ENCODE measurements around the gene CBFB. TPM values are rescaled to one million over a fixed set of nuclear protein-coding genes. Genes with fewer than 3 reads are reported as not detected.

The CBFB gene
- total and polyA plus RNA-seq, 5 donors from 2014 or later = 60.9 to 108 (median 83.6) TPM

DNA sequence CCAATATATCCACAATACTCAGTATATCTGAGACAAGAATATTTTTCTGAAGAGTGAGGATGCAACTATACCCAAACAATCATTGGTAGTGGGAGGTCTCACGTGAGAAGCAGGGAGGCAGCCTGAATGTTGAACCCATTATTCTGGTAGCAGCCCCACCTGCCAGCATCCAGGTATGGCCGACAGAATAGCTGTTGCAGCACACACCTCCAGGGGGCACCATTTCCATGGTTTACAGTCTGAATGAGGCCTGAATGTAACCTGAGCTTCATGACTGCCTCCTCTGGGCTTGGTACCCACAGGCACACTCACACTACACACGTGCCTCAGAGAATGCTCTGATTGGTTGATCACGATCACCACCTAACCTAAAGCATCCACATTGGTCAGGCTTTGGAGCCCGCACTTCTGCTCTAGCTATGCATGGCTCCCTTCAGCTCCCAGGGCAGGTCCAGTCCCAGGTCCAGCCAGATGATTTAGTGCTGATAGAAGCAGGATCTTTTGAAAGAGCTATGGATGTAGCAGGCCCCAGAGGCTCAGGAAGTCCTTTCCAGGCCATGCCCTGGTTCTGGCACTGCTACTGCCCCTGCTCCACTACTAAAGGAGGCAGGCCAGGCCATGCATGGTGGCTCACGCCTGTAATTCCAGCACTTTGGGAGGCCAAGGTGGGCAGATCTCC, 11.0 kb upstream of the CBFB start:
- H3K36me3 ChIP-seq (ENCODE audit: control insufficient read depth, insufficient read depth, low read length) = no peaks in the 10 kb centered on the region
- H3K36me3 Mint-ChIP-seq = no peaks in the 10 kb centered on the region
- no peaks in the 10 kb centered on the region for H3K9me3 Mint-ChIP-seq
- no peak overlapping the region for H3K27ac ChIP-seq (ENCODE audit: insufficient read depth, low read length, poor library complexity, severe bottlenecking)
- peak overlapping the region in 1 of 3 donors; percentile 5 for H3K27ac Mint-ChIP-seq
- peaks cover 20% of the 10 kb centered on the region for H3K4me1 ChIP-seq (ENCODE audit: control insufficient read depth, insufficient read depth, low read length, poor library complexity, severe bottlenecking)
- H3K4me1 Mint-ChIP-seq = peaks cover 0 to 16% (median 7%) of the 10 kb centered on the region in 4 donors
- H3K27me3 ChIP-seq (ENCODE audit: control insufficient read depth, insufficient read depth, low read length) = no peaks in the 10 kb centered on the region
- peak; percentile 86 to 90 for ATAC-seq (ENCODE audit: low read depth in 2 of 2)
- H3K4me3 Mint-ChIP-seq = peak overlapping the region in 2 of 4 donors; percentile 59 to 82
- H3K4me3 ChIP-seq (ENCODE audit: low read depth, low read length) = no peak overlapping the region
- DNase-seq = peak; percentile 66 to 94 (median 83)
- no peaks in the 10 kb centered on the region for H3K9me3 ChIP-seq (ENCODE audit: control insufficient read depth in 2 of 2, low read length in 2 of 2)
- no peaks in the 10 kb centered on the region for H3K27me3 Mint-ChIP-seq

DNA sequence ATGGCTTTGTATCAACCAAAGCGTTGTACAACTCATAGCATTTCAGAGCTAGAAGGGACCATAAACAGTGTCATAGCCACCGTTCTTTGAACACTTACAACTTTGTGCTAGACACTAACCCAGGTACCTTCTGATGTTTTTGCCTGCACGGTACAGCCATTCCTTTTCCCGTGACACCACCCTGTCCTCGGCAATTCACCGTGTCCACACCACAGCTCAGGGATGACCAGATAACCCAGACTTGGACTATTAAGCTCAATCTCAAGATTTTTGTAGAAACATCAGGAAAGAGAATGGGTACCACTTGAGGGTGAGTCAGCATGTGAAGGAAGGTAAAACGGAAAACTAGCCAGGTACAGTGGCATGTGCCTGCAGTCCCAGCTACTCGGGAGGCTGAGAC, 9.8 kb upstream of the CBFB start:
- no peak overlapping the region for H3K27ac ChIP-seq (ENCODE audit: insufficient read depth, low read length, poor library complexity, severe bottlenecking)
- ATAC-seq (ENCODE audit: low read depth in 2 of 2) = no peak
- H3K4me3 ChIP-seq (ENCODE audit: low read depth, low read length) = no peak overlapping the region
- Mint-ChIP-seq H3K27me3 (no peaks in the 10 kb centered on the region), H3K9me3 (no peaks in the 10 kb centered on the region), H3K4me1 (peaks cover 0 to 11% (median 6%) of the 10 kb centered on the region in 4 donors), H3K27ac (no peak overlapping the region), H3K36me3 (no peaks in the 10 kb centered on the region), H3K4me3 (no peak overlapping the region)
- no peaks in the 10 kb centered on the region for H3K9me3 ChIP-seq (ENCODE audit: control insufficient read depth in 2 of 2, low read length in 2 of 2)
- H3K4me1 ChIP-seq (ENCODE audit: control insufficient read depth, insufficient read depth, low read length, poor library complexity, severe bottlenecking) = peaks cover 10% of the 10 kb centered on the region
- no peak for DNase-seq
- H3K27me3 ChIP-seq (ENCODE audit: control insufficient read depth, insufficient read depth, low read length) = no peaks in the 10 kb centered on the region
- H3K36me3 ChIP-seq (ENCODE audit: control insufficient read depth, insufficient read depth, low read length) = no peaks in the 10 kb centered on the region

DNA sequence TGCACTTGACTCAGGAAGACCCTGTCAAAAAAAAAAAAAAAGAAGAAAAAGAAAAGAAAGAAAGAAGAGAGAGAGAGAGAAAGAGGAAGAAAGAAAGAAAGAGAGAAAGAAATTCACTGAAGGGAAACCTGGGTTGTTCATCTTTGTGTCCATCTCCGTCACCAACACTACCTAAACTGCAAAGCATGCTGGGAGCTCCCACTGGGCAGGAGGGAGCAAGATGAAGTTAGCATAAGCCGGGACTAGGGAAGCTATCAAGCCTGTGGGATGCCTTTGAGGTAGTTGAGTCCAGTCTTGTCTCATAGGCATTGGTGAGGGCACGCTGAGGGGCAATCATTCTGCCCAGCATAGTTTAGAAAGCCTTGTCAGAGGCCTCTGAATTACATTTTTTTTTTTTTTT, 7.6 kb upstream of the CBFB start:
- Mint-ChIP-seq H3K4me1 (peaks cover 0 to 11% (median 6%) of the 10 kb centered on the region in 4 donors), H3K27ac (no peak overlapping the region), H3K27me3 (no peaks in the 10 kb centered on the region), H3K4me3 (no peak overlapping the region), H3K36me3 (no peaks in the 10 kb centered on the region), H3K9me3 (no peaks in the 10 kb centered on the region)
- Histone ChIP-seq H3K27me3 (ENCODE audit: control insufficient read depth, insufficient read depth, low read length) (no peaks in the 10 kb centered on the region), H3K4me3 (ENCODE audit: low read depth, low read length) (no peak overlapping the region), H3K9me3 (ENCODE audit: control insufficient read depth in 2 of 2, low read length in 2 of 2) (no peaks in the 10 kb centered on the region), H3K4me1 (ENCODE audit: control insufficient read depth, insufficient read depth, low read length, poor library complexity, severe bottlenecking) (no peaks in the 10 kb centered on the region), H3K36me3 (ENCODE audit: control insufficient read depth, insufficient read depth, low read length) (no peaks in the 10 kb centered on the region), H3K27ac (ENCODE audit: insufficient read depth, low read length, poor library complexity, severe bottlenecking) (no peak overlapping the region)
- DNase-seq (no peak), ATAC-seq (ENCODE audit: low read depth in 2 of 2) (no peak)

DNA sequence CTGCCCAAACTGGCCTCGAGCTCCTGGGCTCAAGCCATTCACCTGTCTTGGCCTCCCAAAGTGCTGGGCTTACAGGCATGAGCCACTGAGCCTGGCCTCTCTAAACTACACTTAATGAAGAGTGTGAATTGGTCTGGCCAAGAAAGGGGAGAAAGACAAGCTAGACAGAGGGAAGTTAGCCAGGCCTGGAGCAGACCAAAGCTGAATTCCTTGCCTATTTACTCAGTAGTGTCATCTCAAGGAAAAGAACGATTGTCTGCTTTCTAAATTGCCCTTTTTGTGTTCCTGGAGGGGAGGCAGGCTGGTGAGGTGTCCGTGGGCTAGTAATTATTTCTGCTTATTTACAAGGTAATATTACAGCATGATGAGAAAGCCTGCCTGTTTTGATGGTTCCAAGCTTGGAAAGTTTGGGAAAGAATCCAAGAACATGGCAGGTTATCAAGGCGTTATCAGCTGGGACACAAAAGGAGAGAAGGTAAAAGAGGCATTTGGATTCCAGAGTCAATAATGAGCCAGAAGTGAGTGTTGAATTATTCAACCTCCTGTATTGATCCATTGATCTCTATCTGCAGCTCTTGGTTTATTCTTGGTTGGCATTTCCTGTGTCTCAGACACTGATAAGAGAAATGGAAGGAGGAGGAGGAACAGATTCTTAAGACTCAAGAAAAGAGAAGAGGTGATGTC, 6.3 kb upstream of the CBFB start:
- H3K36me3 Mint-ChIP-seq = no peaks in the 10 kb centered on the region
- ATAC-seq (ENCODE audit: low read depth in 2 of 2) (no peak), DNase-seq (no peak)
- no peak overlapping the region for H3K4me3 Mint-ChIP-seq
- no peaks in the 10 kb centered on the region for H3K27me3 ChIP-seq (ENCODE audit: control insufficient read depth, insufficient read depth, low read length)
- no peaks in the 10 kb centered on the region for H3K36me3 ChIP-seq (ENCODE audit: control insufficient read depth, insufficient read depth, low read length)
- H3K4me1 Mint-ChIP-seq = peaks cover 4 to 10% (median 7%) of the 10 kb centered on the region in 4 donors
- no peaks in the 10 kb centered on the region for H3K27me3 Mint-ChIP-seq
- H3K27ac ChIP-seq (ENCODE audit: insufficient read depth, low read length, poor library complexity, severe bottlenecking) = no peak overlapping the region
- no peaks in the 10 kb centered on the region for H3K4me1 ChIP-seq (ENCODE audit: control insufficient read depth, insufficient read depth, low read length, poor library complexity, severe bottlenecking)
- no peaks in the 10 kb centered on the region for H3K9me3 ChIP-seq (ENCODE audit: control insufficient read depth in 2 of 2, low read length in 2 of 2)
- no peaks in the 10 kb centered on the region for H3K9me3 Mint-ChIP-seq
- H3K4me3 ChIP-seq (ENCODE audit: low read depth, low read length) = no peak overlapping the region
- H3K27ac Mint-ChIP-seq = peak overlapping the region in 1 of 3 donors; percentile 5

GRCh38 chr16:67023689-67024088, 5.3 kb upstream of the CBFB start:
- H3K4me3 ChIP-seq (ENCODE audit: low read depth, low read length) = no peak overlapping the region

GRCh38 chr16:67024384-67025209, 4.4 kb upstream of the CBFB start:
- Histone ChIP-seq H3K27me3 (ENCODE audit: control insufficient read depth, insufficient read depth, low read length) (no peaks in the 10 kb centered on the region), H3K9me3 (ENCODE audit: control insufficient read depth in 2 of 2, low read length in 2 of 2) (no peaks in the 10 kb centered on the region), H3K4me3 (ENCODE audit: low read depth, low read length) (no peak overlapping the region), H3K4me1 (ENCODE audit: control insufficient read depth, insufficient read depth, low read length, poor library complexity, severe bottlenecking) (peaks cover 8% of the 10 kb centered on the region), H3K36me3 (ENCODE audit: control insufficient read depth, insufficient read depth, low read length) (no peaks in the 10 kb centered on the region), H3K27ac (ENCODE audit: insufficient read depth, low read length, poor library complexity, severe bottlenecking) (no peak overlapping the region)
- H3K9me3 Mint-ChIP-seq = no peaks in the 10 kb centered on the region
- peaks cover 5 to 14% (median 9%) of the 10 kb centered on the region in 4 donors for H3K4me1 Mint-ChIP-seq
- DNase-seq = no peak
- H3K4me3 Mint-ChIP-seq = peak overlapping the region in 2 of 4 donors; percentile 10 to 48
- H3K27me3 Mint-ChIP-seq = no peaks in the 10 kb centered on the region
- no peak for ATAC-seq (ENCODE audit: low read depth in 2 of 2)
- H3K36me3 Mint-ChIP-seq = no peaks in the 10 kb centered on the region
- no peak overlapping the region for H3K27ac Mint-ChIP-seq

More at GRCh38 chr16:67023689-67024088, 5.3 kb upstream of the CBFB start:
- peaks cover 5 to 14% (median 9%) of the 10 kb centered on the region in 4 donors for H3K4me1 Mint-ChIP-seq
- no peaks in the 10 kb centered on the region for H3K36me3 ChIP-seq (ENCODE audit: control insufficient read depth, insufficient read depth, low read length)
- H3K9me3 Mint-ChIP-seq = no peaks in the 10 kb centered on the region
- H3K36me3 Mint-ChIP-seq = no peaks in the 10 kb centered on the region
- no peak overlapping the region for H3K27ac ChIP-seq (ENCODE audit: insufficient read depth, low read length, poor library complexity, severe bottlenecking)
- no peaks in the 10 kb centered on the region for H3K27me3 ChIP-seq (ENCODE audit: control insufficient read depth, insufficient read depth, low read length)
- H3K4me3 Mint-ChIP-seq = peak overlapping the region in 2 of 4 donors; percentile 29 to 83
- peaks cover 7% of the 10 kb centered on the region for H3K4me1 ChIP-seq (ENCODE audit: control insufficient read depth, insufficient read depth, low read length, poor library complexity, severe bottlenecking)
- DNase-seq = no peak
- ATAC-seq (ENCODE audit: low read depth in 2 of 2) = no peak
- H3K9me3 ChIP-seq (ENCODE audit: control insufficient read depth in 2 of 2, low read length in 2 of 2) = no peaks in the 10 kb centered on the region
- H3K27ac Mint-ChIP-seq = no peak overlapping the region
- H3K27me3 Mint-ChIP-seq = no peaks in the 10 kb centered on the region

- H3K27ac Mint-ChIP-seq = peak overlapping the region in 1 of 3 donors; percentile 10
- DNase-seq (no peak), ATAC-seq (ENCODE audit: low read depth in 2 of 2) (no peak)
- H3K36me3 ChIP-seq (ENCODE audit: control insufficient read depth, insufficient read depth, low read length) = no peaks in the 10 kb centered on the region
- H3K4me1 Mint-ChIP-seq = peaks cover 5 to 18% (median 12%) of the 10 kb centered on the region in 4 donors
- peaks cover 10% of the 10 kb centered on the region for H3K4me1 ChIP-seq (ENCODE audit: control insufficient read depth, insufficient read depth, low read length, poor library complexity, severe bottlenecking)
- H3K9me3 ChIP-seq (ENCODE audit: control insufficient read depth in 2 of 2, low read length in 2 of 2) = no peaks in the 10 kb centered on the region
- H3K36me3 Mint-ChIP-seq = no peaks in the 10 kb centered on the region
- no peak overlapping the region for H3K4me3 ChIP-seq (ENCODE audit: low read depth, low read length)
- H3K27ac ChIP-seq (ENCODE audit: insufficient read depth, low read length, poor library complexity, severe bottlenecking) = no peak overlapping the region
- H3K27me3 Mint-ChIP-seq = no peaks in the 10 kb centered on the region
- H3K4me3 Mint-ChIP-seq = peak overlapping the region in 2 of 4 donors; percentile 10 to 48
- no peaks in the 10 kb centered on the region for H3K27me3 ChIP-seq (ENCODE audit: control insufficient read depth, insufficient read depth, low read length)
- H3K9me3 Mint-ChIP-seq = no peaks in the 10 kb centered on the region
Observed at GRCh38 chr16:67025210-67025550, 3.8 kb upstream of the CBFB start.

All from CD4-positive, CD25-positive, alpha-beta regulatory T cell (primary cell).